ENCODE results near the gene GTPBP2. TPM values are rescaled to one million over a fixed set of nuclear protein-coding genes. Genes with fewer than 3 reads are reported as not detected.
"Not testable (repeated sequence)": the region's sequence is repeated elsewhere in the genome, so short reads cannot be mapped to it uniquely, and the experiment has no call there.

Gene GTPBP2
- total RNA-seq, 1 experiment from 2014 or later, result 44.2 TPM

GRCh38 chr6:43635387-43636307 is 6.6 kb upstream of the GTPBP2 start, which contains the start of gene MAD2L1BP:
Gene MAD2L1BP, plus strand, starts transcription at chr6:43635840. Its CDS starts 36 bp downstream, at chr6:43635876.
- intact Hi-C loops (cut with micrococcal nuclease; ENCODE audit: unreplicated experiment), result no loop called here
- POLR2A ChIA-PET, result interaction anchor here (0.6 to 1.0 kb wide), 3 partner anchors 46 to 266 kb away, joined by 3 to 4 read pairs (median 3); partner anchors contain the start of gene ZNF318
- Mint-ChIP-seq H3K4me1 (ENCODE audit: low read depth, unreplicated experiment) (peaks cover 7% of the 10 kb centered on the region), H3K4me3 (ENCODE audit: unreplicated experiment) (peak within 1 kb of the TSS; percentile 99), H3K27me3 (ENCODE audit: insufficient read depth, unreplicated experiment) (no peaks in the 10 kb centered on the region), H3K36me3 (ENCODE audit: insufficient read depth, unreplicated experiment) (peaks cover 48% of the 10 kb centered on the region), H3K9me3 (ENCODE audit: unreplicated experiment) (no peaks in the 10 kb centered on the region), H3K27ac (ENCODE audit: unreplicated experiment) (peak within 1 kb of the TSS; percentile 93)
- H3K4me3 ChIP-seq (ENCODE audit: low read depth, low read length), result peak within 1 kb of the TSS; percentile 80
- CTCF ChIA-PET, result interaction anchor here (0.7 kb wide), 1 partner anchor 23 kb away, joined by 3 read pairs; no protein-coding TSS in a partner anchor
- H3K27me3 ChIP-seq (replicated peaks; ENCODE audit: control insufficient read depth, insufficient read depth, low read length), result no peaks in the 10 kb centered on the region
- no peaks in the 10 kb centered on the region for H3K9me3 ChIP-seq
- peaks cover 1% of the 10 kb centered on the region; the same call in 1 of the 2 replicates for H3K36me3 ChIP-seq (ENCODE audit: control insufficient read depth, insufficient read depth, low read length)
- H3K4me1 ChIP-seq, result no peaks in the 10 kb centered on the region; the same call in 1 of the 2 replicates
- BruUV-seq (replicated peaks), result no TSS peak
- peak; percentile 78 to 82 for DNase-seq
- TF ChIP-seq, protein P1, sequence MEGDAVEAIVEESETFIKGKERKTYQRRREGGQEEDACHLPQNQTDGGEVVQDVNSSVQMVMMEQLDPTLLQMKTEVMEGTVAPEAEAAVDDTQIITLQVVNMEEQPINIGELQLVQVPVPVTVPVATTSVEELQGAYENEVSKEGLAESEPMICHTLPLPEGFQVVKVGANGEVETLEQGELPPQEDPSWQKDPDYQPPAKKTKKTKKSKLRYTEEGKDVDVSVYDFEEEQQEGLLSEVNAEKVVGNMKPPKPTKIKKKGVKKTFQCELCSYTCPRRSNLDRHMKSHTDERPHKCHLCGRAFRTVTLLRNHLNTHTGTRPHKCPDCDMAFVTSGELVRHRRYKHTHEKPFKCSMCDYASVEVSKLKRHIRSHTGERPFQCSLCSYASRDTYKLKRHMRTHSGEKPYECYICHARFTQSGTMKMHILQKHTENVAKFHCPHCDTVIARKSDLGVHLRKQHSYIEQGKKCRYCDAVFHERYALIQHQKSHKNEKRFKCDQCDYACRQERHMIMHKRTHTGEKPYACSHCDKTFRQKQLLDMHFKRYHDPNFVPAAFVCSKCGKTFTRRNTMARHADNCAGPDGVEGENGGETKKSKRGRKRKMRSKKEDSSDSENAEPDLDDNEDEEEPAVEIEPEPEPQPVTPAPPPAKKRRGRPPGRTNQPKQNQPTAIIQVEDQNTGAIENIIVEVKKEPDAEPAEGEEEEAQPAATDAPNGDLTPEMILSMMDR (IDR thresholded peaks at IDR 0.05; ENCODE audit: insufficient read depth in 1 of 2, low read depth in 1 of 2, low read length in 1 of 2, severe bottlenecking in 1 of 2, unreplicated experiment in 1 of 2), result no peak

GRCh38 chr6:43634702-43635303 is 5.7 kb upstream of the GTPBP2 start:
- H3K4me1 Mint-ChIP-seq (ENCODE audit: low read depth, unreplicated experiment), result peaks cover 7% of the 10 kb centered on the region
- H3K36me3 Mint-ChIP-seq (ENCODE audit: insufficient read depth, unreplicated experiment), result peaks cover 44% of the 10 kb centered on the region
- TF ChIP-seq, protein P1 (IDR thresholded peaks at IDR 0.05; ENCODE audit: insufficient read depth in 1 of 2, low read depth in 1 of 2, low read length in 1 of 2, severe bottlenecking in 1 of 2, unreplicated experiment in 1 of 2), result no peak
- H3K27me3 Mint-ChIP-seq (ENCODE audit: insufficient read depth, unreplicated experiment), result no peaks in the 10 kb centered on the region
- ChIA-PET POLR2A (interaction anchor here (0.6 to 1.0 kb wide), 3 partner anchors 47 to 265 kb away, joined by 3 to 4 read pairs (median 3); partner anchors contain the start of gene ZNF318), CTCF (interaction anchor here (0.6 to 0.7 kb wide), 2 partner anchors 22 to 125 kb away, joined by 3 read pairs; no protein-coding TSS in a partner anchor)
- H3K27me3 ChIP-seq (replicated peaks; ENCODE audit: control insufficient read depth, insufficient read depth, low read length), result no peaks in the 10 kb centered on the region
- H3K4me3 ChIP-seq (ENCODE audit: low read depth, low read length), result no peak overlapping the region
- DNase-seq, result no peak
- no peaks in the 10 kb centered on the region; the same call in 1 of the 2 replicates for H3K4me1 ChIP-seq
- intact Hi-C loops (cut with micrococcal nuclease; ENCODE audit: unreplicated experiment), result no loop called here
- no peak overlapping the region for H3K27ac Mint-ChIP-seq (ENCODE audit: unreplicated experiment)
- H3K36me3 ChIP-seq (ENCODE audit: control insufficient read depth, insufficient read depth, low read length), result no peaks in the 10 kb centered on the region; the same call in 1 of the 2 replicates
- no peaks in the 10 kb centered on the region for H3K9me3 Mint-ChIP-seq (ENCODE audit: unreplicated experiment)
- H3K4me3 Mint-ChIP-seq (ENCODE audit: unreplicated experiment), result peak overlapping the region; percentile 99
- no peaks in the 10 kb centered on the region for H3K9me3 ChIP-seq
- no TSS peak for BruUV-seq (replicated peaks)

DNA sequence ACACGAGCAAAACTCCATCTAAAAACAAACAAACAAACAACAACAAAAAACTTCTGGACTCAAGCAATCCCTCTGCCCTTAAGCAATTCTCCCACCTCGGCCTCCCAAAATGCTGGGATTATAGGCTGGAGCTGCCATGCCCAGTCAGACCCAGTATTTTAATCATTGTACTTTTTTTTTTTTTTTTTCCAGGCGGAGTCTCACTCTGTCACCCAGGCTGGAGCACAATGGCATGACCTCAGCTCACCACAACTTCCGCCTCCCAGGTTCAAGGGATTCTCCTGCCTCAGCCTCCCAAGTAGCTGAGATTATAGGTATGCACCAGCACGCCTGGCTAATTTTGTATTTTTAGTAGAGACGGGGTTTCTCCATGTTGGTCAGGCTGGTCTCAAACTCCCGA is 3.9 kb upstream of the GTPBP2 start:
- H3K9me3 ChIP-seq; H3K4me3 Mint-ChIP-seq (ENCODE audit: unreplicated experiment); H3K4me3 ChIP-seq (ENCODE audit: low read depth, low read length); H3K9me3 Mint-ChIP-seq (ENCODE audit: unreplicated experiment); DNase-seq; H3K36me3 ChIP-seq (ENCODE audit: control insufficient read depth, insufficient read depth, low read length); H3K4me1 Mint-ChIP-seq (ENCODE audit: low read depth, unreplicated experiment); BruUV-seq (replicated peaks); H3K27ac Mint-ChIP-seq (ENCODE audit: unreplicated experiment); H3K27me3 Mint-ChIP-seq (ENCODE audit: insufficient read depth, unreplicated experiment); CTCF ChIA-PET; H3K27me3 ChIP-seq (replicated peaks; ENCODE audit: control insufficient read depth, insufficient read depth, low read length); intact Hi-C loops (cut with micrococcal nuclease; ENCODE audit: unreplicated experiment); H3K4me1 ChIP-seq: not testable (repeated sequence)
- POLR2A ChIA-PET, result interaction anchor here (0.6 kb wide), 1 partner anchor 117 kb away, joined by 3 read pairs; no protein-coding TSS in a partner anchor
- H3K36me3 Mint-ChIP-seq (ENCODE audit: insufficient read depth, unreplicated experiment), result peaks cover 38% of the 10 kb centered on the region
